HepG2 (cell line): Measurements from ENCODE around the gene NDUFS7. TPM values are rescaled to one million over a fixed set of nuclear protein-coding genes. Genes with fewer than 3 reads are reported as not detected.

Source experiments
- ATAD3A ChIP-seq: sonication (generic); formaldehyde crosslinking; IDR thresholded peaks from 2 replicates; pipeline ENCODE4 v1.4.0; 2020; ENCODE audit warnings: missing genetic modification reagents
- BCL6 ChIP-seq: IDR thresholded peaks from 2 replicates; pipeline ENCODE4 v1.6.1; 2016; ENCODE audit warnings: missing genetic modification reagents, missing compliant biosample characterization
- CC2D1A ChIP-seq: sonication (generic); formaldehyde crosslinking; IDR thresholded peaks from 2 replicates; pipeline ENCODE4 v1.8.1; 2023; ENCODE audit warnings: mild to moderate bottlenecking, missing genetic modification reagents
- CHCHD3 ChIP-seq: sonication (generic); formaldehyde crosslinking; IDR thresholded peaks from 2 replicates; pipeline ENCODE4 v1.8.0; 2022; ENCODE audit warnings: mild to moderate bottlenecking, missing genetic modification reagents, moderate library complexity
- ELF3 ChIP-seq: IDR thresholded peaks from 2 replicates; pipeline ENCODE4 v1.6.1; 2016; ENCODE audit warnings: missing genetic modification reagents, missing compliant biosample characterization
- HBP1 ChIP-seq: IDR thresholded peaks from 2 replicates; pipeline ENCODE4 v1.6.1; 2016; ENCODE audit warnings: low read depth, control low read depth
- MIER2 ChIP-seq: IDR thresholded peaks from 2 replicates; pipeline ENCODE4 v1.6.1; 2016; ENCODE audit warnings: missing biosample characterization, missing genetic modification reagents
- NFE2L2 ChIP-seq: fragments of 150-350 bp; IDR thresholded peaks from 2 replicates; pipeline ENCODE4 v1.6.1; 2014; ENCODE audit warnings: low read length
- NR2F1 ChIP-seq, 2 experiments: fragments of 450-650 bp in 1 of 2; formaldehyde crosslinking in 1 of 2; IDR thresholded peaks; 2 replicates each; pipeline versions ENCODE4 v1.5.0 to v1.6.1; 2016 to 2020; ENCODE audit warnings: mild to moderate bottlenecking in 1 of 2, missing compliant biosample characterization in 1 of 2, missing genetic modification reagents in 1 of 2, moderate library complexity in 1 of 2
- NR3C1 ChIP-seq: sonication (generic); formaldehyde crosslinking; IDR thresholded peaks from 2 replicates; pipeline ENCODE4 v1.4.0; 2020; ENCODE audit warnings: missing genetic modification reagents
- RFX3 ChIP-seq: IDR thresholded peaks from 2 replicates; pipeline ENCODE4 v1.6.1; 2016; ENCODE audit warnings: missing biosample characterization, missing genetic modification reagents
- SETDB1 ChIP-seq: sonication (generic); formaldehyde crosslinking; IDR thresholded peaks from 2 replicates; pipeline ENCODE4 v1.5.1; 2020; ENCODE audit warnings: missing genetic modification reagents, mild to moderate bottlenecking, borderline replicate concordance
- SIX1 ChIP-seq: sonication (generic); formaldehyde crosslinking; IDR thresholded peaks from 2 replicates; pipeline ENCODE4 v1.4.0; 2020; ENCODE audit warnings: missing genetic modification reagents, borderline replicate concordance
- SRSF4 ChIP-seq: fragments of 200-400 bp; formaldehyde crosslinking; IDR thresholded peaks from one replicate; pipeline ENCODE4 v1.6.1; 2018; ENCODE audit warnings: mild to moderate bottlenecking, low read depth, low read length, moderate library complexity; ENCODE audit not compliant: poor library complexity, severe bottlenecking
- TOPORS ChIP-seq: sonication (generic); formaldehyde crosslinking; IDR thresholded peaks from 2 replicates; pipeline ENCODE4 v1.8.0; 2023; ENCODE audit warnings: mild to moderate bottlenecking, missing genetic modification reagents
- ZBTB34 ChIP-seq: sonication (generic); formaldehyde crosslinking; IDR thresholded peaks from 2 replicates; pipeline ENCODE4 v1.8.0; 2022; ENCODE audit warnings: mild to moderate bottlenecking, missing genetic modification reagents
- ZNF17 ChIP-seq: sonication (generic); formaldehyde crosslinking; IDR thresholded peaks from 2 replicates; pipeline ENCODE4 v1.5.0; 2020; ENCODE audit warnings: mild to moderate bottlenecking, missing genetic modification reagents
- ZNF30 ChIP-seq: sonication (generic); formaldehyde crosslinking; IDR thresholded peaks from 2 replicates; pipeline ENCODE4 v1.5.0; 2020; ENCODE audit warnings: mild to moderate bottlenecking, missing genetic modification reagents
- ZNF557 ChIP-seq: sonication (generic); formaldehyde crosslinking; IDR thresholded peaks from 2 replicates; pipeline ENCODE4 v1.4.0; 2020; ENCODE audit warnings: missing genetic modification reagents
- ZZZ3 ChIP-seq: sonication (generic); formaldehyde crosslinking; IDR thresholded peaks from 2 replicates; pipeline ENCODE4 v1.4.0; 2020; ENCODE audit warnings: missing genetic modification reagents, mild to moderate bottlenecking, borderline replicate concordance
- polyA plus RNA-seq, 8 experiments: library from polyadenylated mRNA; depleted of rRNA in 3 of 8; stranded (reverse) in 7 of 8; unstranded in 1 of 8; fragments of >200 nt; fragmentation: Illumina TruSeq in 4 of 8; extraction: Trizol in 4 of 8; gene quantifications; 2 replicates each; pipeline versions ENCODE4 v1.2.1 to v1.2.3, GENCODE V29; 2011 to 2016; ENCODE audit warnings: low read depth in 4 of 8, missing spikeins in 1 of 8, mixed read lengths in 1 of 8; ENCODE audit not compliant: insufficient read depth in 1 of 8
- total RNA-seq, 5 experiments: library from RNA; depleted of rRNA; stranded (reverse); fragments of >200 nt; fragmentation: Illumina TruSeq; extraction: Trizol; gene quantifications; 2 replicates each; pipeline ENCODE4 v1.2.3, GENCODE V29; 2016; ENCODE audit warnings: low read depth in 1 of 5
- TF ChIP-seq, protein P1 (sequence below): sonication (generic); formaldehyde crosslinking; IDR thresholded peaks from 2 replicates; pipeline ENCODE4 v1.8.0; 2023; ENCODE audit warnings: mild to moderate bottlenecking, missing genetic modification reagents
- TF ChIP-seq, protein P2 (sequence below): sonication (generic); formaldehyde crosslinking; conservative IDR thresholded peaks from 2 replicates; pipeline ENCODE4 v1.4.0; 2020; ENCODE audit warnings: missing genetic modification reagents
- TF ChIP-seq, protein P3 (sequence below): sonication (generic); formaldehyde crosslinking; IDR thresholded peaks from 2 replicates; pipeline ENCODE4 v1.8.1; 2022; ENCODE audit warnings: low read depth, mild to moderate bottlenecking, missing genetic modification reagents

Gene NDUFS7
- total and polyA plus RNA-seq, 2 of the 13 experiments (the other 11 are each of a cell fraction or from before 2014, with no cell fraction given) = 34.3 to 66.9 TPM

- peak; percentile 75 for TF ChIP-seq ELF3 (CRISPR knock-in tag)
- no peak for TF ChIP-seq NFE2L2
- peak; percentile 88; the same call in 1 of the 2 replicates for TF ChIP-seq CHCHD3 (CRISPR knock-in tag)
- TF ChIP-seq CC2D1A (CRISPR knock-in tag) = 0 out of 2 replicates have a peak, but pooled peaks have one; percentile 48
- TF ChIP-seq NR2F1 (CRISPR knock-in tag; IDR thresholded peaks at IDR 0.05) = peak; percentile 71 to 85
- TF ChIP-seq, protein P1, sequence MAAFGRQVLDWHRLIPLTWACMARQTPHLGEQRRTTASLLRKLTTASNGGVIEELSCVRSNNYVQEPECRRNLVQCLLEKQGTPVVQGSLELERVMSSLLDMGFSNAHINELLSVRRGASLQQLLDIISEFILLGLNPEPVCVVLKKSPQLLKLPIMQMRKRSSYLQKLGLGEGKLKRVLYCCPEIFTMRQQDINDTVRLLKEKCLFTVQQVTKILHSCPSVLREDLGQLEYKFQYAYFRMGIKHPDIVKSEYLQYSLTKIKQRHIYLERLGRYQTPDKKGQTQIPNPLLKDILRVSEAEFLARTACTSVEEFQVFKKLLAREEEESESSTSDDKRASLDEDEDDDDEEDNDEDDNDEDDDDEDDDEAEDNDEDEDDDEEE = peak; percentile 99
- TF ChIP-seq TOPORS (CRISPR knock-in tag) = peak; percentile 99
- TF ChIP-seq ATAD3A (CRISPR knock-in tag) = no peak
- no peak for TF ChIP-seq SETDB1
- peak; percentile 94 for TF ChIP-seq ZBTB34 (CRISPR knock-in tag)
- TF ChIP-seq ZNF30 = peak; percentile 79; the same call in 1 of the 2 replicates
- TF ChIP-seq, protein P2, sequence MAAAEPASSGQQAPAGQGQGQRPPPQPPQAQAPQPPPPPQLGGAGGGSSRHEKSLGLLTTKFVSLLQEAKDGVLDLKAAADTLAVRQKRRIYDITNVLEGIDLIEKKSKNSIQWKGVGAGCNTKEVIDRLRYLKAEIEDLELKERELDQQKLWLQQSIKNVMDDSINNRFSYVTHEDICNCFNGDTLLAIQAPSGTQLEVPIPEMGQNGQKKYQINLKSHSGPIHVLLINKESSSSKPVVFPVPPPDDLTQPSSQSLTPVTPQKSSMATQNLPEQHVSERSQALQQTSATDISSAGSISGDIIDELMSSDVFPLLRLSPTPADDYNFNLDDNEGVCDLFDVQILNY (CRISPR knock-in tag) = peak; percentile 52; the same call in 1 of the 2 replicates
- TF ChIP-seq SIX1 (CRISPR knock-in tag) = peak; percentile 58; the same call in 1 of the 2 replicates
- peak; percentile 85 for TF ChIP-seq HBP1 (CRISPR knock-in tag)
- peak; percentile 73; the same call in 1 of the 2 replicates for TF ChIP-seq MIER2 (CRISPR knock-in tag)
- TF ChIP-seq ZZZ3 (CRISPR knock-in tag) = peak; percentile 93
- TF ChIP-seq, protein P3, sequence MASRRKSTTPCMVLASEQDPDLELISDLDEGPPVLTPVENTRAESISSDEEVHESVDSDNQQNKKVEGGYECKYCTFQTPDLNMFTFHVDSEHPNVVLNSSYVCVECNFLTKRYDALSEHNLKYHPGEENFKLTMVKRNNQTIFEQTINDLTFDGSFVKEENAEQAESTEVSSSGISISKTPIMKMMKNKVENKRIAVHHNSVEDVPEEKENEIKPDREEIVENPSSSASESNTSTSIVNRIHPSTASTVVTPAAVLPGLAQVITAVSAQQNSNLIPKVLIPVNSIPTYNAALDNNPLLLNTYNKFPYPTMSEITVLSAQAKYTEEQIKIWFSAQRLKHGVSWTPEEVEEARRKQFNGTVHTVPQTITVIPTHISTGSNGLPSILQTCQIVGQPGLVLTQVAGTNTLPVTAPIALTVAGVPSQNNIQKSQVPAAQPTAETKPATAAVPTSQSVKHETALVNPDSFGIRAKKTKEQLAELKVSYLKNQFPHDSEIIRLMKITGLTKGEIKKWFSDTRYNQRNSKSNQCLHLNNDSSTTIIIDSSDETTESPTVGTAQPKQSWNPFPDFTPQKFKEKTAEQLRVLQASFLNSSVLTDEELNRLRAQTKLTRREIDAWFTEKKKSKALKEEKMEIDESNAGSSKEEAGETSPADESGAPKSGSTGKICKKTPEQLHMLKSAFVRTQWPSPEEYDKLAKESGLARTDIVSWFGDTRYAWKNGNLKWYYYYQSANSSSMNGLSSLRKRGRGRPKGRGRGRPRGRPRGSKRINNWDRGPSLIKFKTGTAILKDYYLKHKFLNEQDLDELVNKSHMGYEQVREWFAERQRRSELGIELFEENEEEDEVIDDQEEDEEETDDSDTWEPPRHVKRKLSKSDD = peak; percentile 97
- TF ChIP-seq SRSF4 = no peak
- no peak for TF ChIP-seq ZNF17
- peak; percentile 96 for TF ChIP-seq ZNF557 (CRISPR knock-in tag)
- TF ChIP-seq BCL6 (CRISPR knock-in tag) = peak; percentile 69; the same call in 1 of the 2 replicates
- no peak for TF ChIP-seq RFX3
- 0 out of 2 replicates have a peak, but pooled peaks have one; percentile 46 for TF ChIP-seq NR3C1 (CRISPR knock-in tag)
These were observed at the start of gene NDUFS7 (continued) for GRCh38 chr19:1383312-1384084.
